Upper lobe of left lung (tissue), 4 donors: ENCODE results near the gene CDHR2.

ENCODE experiments used
- CTCF ChIP-seq, 6 experiments: fragments of 450-650 bp in 4 of 6; fragments of 200-600 bp in 2 of 6; sonication (generic) in 2 of 6; IDR thresholded peaks; one replicate each; pipeline ENCODE4 v1.5.1; 2016 to 2019; ENCODE audit warnings: antibody characterized with exemption in 6 of 6
- EP300 ChIP-seq, 4 donors: sonication (generic); formaldehyde crosslinking; IDR thresholded peaks; one replicate each; pipeline ENCODE4 v1.5.1; 2017; ENCODE audit warnings: antibody characterized with exemption in 4 of 4, control low read depth in 2 of 4
- POLR2A ChIP-seq, 4 donors: fragments of 450-650 bp; IDR thresholded peaks; one replicate each; pipeline ENCODE4 v1.5.1; 2016 to 2017; ENCODE audit warnings: antibody characterized with exemption in 4 of 4, mild to moderate bottlenecking in 2 of 4
- POLR2AphosphoS5 ChIP-seq, 2 donors: sonication (generic); formaldehyde crosslinking; IDR thresholded peaks; one replicate each; pipeline ENCODE4 v1.5.1; 2017; ENCODE audit warnings: antibody characterized with exemption in 2 of 2

GRCh38 chr5:176515396-176515795 lies 33.7 kb upstream of the CDHR2 start:
- TF ChIP-seq CTCF (IDR thresholded peaks at IDR 0.05): no peak
- no peak for TF ChIP-seq EP300 (IDR thresholded peaks at IDR 0.05)
- TF ChIP-seq POLR2AphosphoS5 (IDR thresholded peaks at IDR 0.05): no peak
- no peak for TF ChIP-seq POLR2A (IDR thresholded peaks at IDR 0.05)
